Smooth muscle cell (in vitro differentiated cells): ENCODE data around the gene NUP133. TPM values are rescaled to one million over a fixed set of nuclear protein-coding genes. Genes with fewer than 3 reads are reported as not detected.

ENCODE experiments used
- DNase-seq: peaks from one replicate; lab custom pipeline; 2025; ENCODE audit not compliant: unreplicated experiment; lab: John Stamatoyannopoulos, UW
- H2AFZ ChIP-seq: fragments of 200-600 bp; sonication (generic); 2 replicates; pipeline ENCODE4 v1.6.0; 2016; ENCODE audit warnings: antibody characterized with exemption, low read depth, mild to moderate bottlenecking
- H3F3A ChIP-seq: fragments of 200-600 bp; sonication (generic); 2 replicates; pipeline ENCODE4 v1.6.0; 2017; ENCODE audit warnings: antibody characterized with exemption, low read depth
- H3K27ac ChIP-seq: fragments of 200-600 bp; sonication (generic); 2 replicates; pipeline ENCODE4 v1.5.1; 2016; ENCODE audit warnings: low read depth, mild to moderate bottlenecking
- H3K27me3 ChIP-seq: fragments of 200-600 bp; sonication (generic); 2 replicates; pipeline ENCODE4 v1.6.1; 2016; ENCODE audit warnings: low read depth, mild to moderate bottlenecking
- H3K36me3 ChIP-seq: fragments of 200-600 bp; sonication (generic); 2 replicates; pipeline ENCODE4 v1.5.1; 2016; ENCODE audit warnings: low read depth
- H3K4me1 ChIP-seq: fragments of 200-600 bp; sonication (generic); 2 replicates; pipeline ENCODE4 v1.5.1; 2016; ENCODE audit warnings: low read depth
- H3K4me2 ChIP-seq: fragments of 200-600 bp; sonication (generic); 2 replicates; pipeline ENCODE4 v1.6.0; 2016; ENCODE audit warnings: mild to moderate bottlenecking
- H3K4me3 ChIP-seq: fragments of 200-600 bp; sonication (generic); 2 replicates; pipeline ENCODE4 v1.5.1; 2016; ENCODE audit warnings: mild to moderate bottlenecking
- H3K79me2 ChIP-seq: fragments of 200-600 bp; sonication (generic); 2 replicates; pipeline ENCODE4 v1.6.0; 2016; ENCODE audit warnings: low read depth, mild to moderate bottlenecking
- H3K9ac ChIP-seq: fragments of 200-600 bp; sonication (generic); 2 replicates; pipeline ENCODE4 v1.6.0; 2016; ENCODE audit warnings: low read depth
- H3K9me3 ChIP-seq: fragments of 200-600 bp; sonication (generic); replicated peaks from 2 replicates; pipeline ENCODE4 v1.5.1; 2016; ENCODE audit warnings: low read depth
- H4K20me1 ChIP-seq: fragments of 200-600 bp; sonication (generic); 2 replicates; pipeline ENCODE4 v1.6.0; 2016; ENCODE audit warnings: low read depth
- WGBS: methylation state at CpG from one replicate; pipeline ENCODE4 v1.1.7; 2016; ENCODE audit warnings: low lambda C conversion rate; 5-methylcytosine and 5-hydroxymethylcytosine counted together
- polyA plus RNA-seq: library from polyadenylated mRNA; unstranded; fragments of >200 nt; fragmentation: Nextera tagmentation; extraction: Ambion mirVana; gene quantifications from 2 replicates; pipeline ENCODE4 v1.2.1, GENCODE V29; 2016
- total RNA-seq: library from RNA; depleted of rRNA; stranded (reverse); fragments of >200 nt; gene quantifications from 2 replicates; pipeline ENCODE4 v1.2.3, GENCODE V29; 2014
- TF ChIP-seq, protein P1 (sequence below): fragments of 200-600 bp; sonication (generic); IDR thresholded peaks from 2 replicates; pipeline ENCODE4 v1.5.1; 2017; ENCODE audit warnings: borderline replicate concordance, mild to moderate bottlenecking, antibody characterized with exemption; ENCODE audit not compliant: insufficient read depth, poor library complexity, severe bottlenecking

NUP133 gene
- total and polyA plus RNA-seq, 2 experiments from 2014 or later = 15.5 to 40.0 TPM

DNA sequence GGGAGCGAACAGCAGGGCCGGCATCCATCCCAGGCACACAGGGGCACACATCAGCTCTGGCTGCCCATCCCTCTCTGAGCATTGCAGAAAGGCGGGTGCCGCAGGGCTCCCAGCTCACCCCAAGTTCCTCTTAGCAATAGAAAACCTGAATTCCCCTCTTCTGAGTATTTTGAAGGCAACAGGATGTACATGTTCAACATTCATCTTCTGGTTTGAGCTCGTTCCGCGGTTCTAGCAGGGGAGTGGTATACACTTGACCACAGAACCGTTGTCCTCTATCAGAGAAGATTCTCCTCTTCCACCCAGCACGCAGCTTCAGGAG lies 97.8 kb downstream of the NUP133 start:
- no peaks in the 10 kb centered on the region for H3K9me3 ChIP-seq
- H4K20me1 ChIP-seq = no peaks in the 10 kb centered on the region
- no peaks in the 10 kb centered on the region for H3K36me3 ChIP-seq
- 64% methylated on average over 9 of the region's 9 CpGs for WGBS
- H2AFZ ChIP-seq = no peak overlapping the region
- no peak for DNase-seq
- no peaks in the 10 kb centered on the region for H3K79me2 ChIP-seq
- no peak overlapping the region for H3K9ac ChIP-seq
- no peak overlapping the region for H3K4me3 ChIP-seq
- H3K4me2 ChIP-seq = peak overlapping the region; percentile 60
- no peak overlapping the region for H3K27ac ChIP-seq
- H3K4me1 ChIP-seq = peaks cover 24% of the 10 kb centered on the region
- TF ChIP-seq, protein P1, sequence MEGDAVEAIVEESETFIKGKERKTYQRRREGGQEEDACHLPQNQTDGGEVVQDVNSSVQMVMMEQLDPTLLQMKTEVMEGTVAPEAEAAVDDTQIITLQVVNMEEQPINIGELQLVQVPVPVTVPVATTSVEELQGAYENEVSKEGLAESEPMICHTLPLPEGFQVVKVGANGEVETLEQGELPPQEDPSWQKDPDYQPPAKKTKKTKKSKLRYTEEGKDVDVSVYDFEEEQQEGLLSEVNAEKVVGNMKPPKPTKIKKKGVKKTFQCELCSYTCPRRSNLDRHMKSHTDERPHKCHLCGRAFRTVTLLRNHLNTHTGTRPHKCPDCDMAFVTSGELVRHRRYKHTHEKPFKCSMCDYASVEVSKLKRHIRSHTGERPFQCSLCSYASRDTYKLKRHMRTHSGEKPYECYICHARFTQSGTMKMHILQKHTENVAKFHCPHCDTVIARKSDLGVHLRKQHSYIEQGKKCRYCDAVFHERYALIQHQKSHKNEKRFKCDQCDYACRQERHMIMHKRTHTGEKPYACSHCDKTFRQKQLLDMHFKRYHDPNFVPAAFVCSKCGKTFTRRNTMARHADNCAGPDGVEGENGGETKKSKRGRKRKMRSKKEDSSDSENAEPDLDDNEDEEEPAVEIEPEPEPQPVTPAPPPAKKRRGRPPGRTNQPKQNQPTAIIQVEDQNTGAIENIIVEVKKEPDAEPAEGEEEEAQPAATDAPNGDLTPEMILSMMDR = no peak
- H3K27me3 ChIP-seq = no peaks in the 10 kb centered on the region
- H3F3A ChIP-seq = peaks cover 8% of the 10 kb centered on the region

GRCh38 chr1:229409616-229410369 lies 98.3 kb downstream of the NUP133 start:
- H3K79me2 ChIP-seq = no peaks in the 10 kb centered on the region
- TF ChIP-seq, protein P1 = no peak
- no peaks in the 10 kb centered on the region for H3K27me3 ChIP-seq
- H4K20me1 ChIP-seq = no peaks in the 10 kb centered on the region
- 66% methylated on average over 16 of the region's 18 CpGs for WGBS
- no peak overlapping the region for H3K9ac ChIP-seq
- no peak for DNase-seq
- H3K4me3 ChIP-seq = no peak overlapping the region
- no peak overlapping the region for H3K27ac ChIP-seq
- H3F3A ChIP-seq = peaks cover 8% of the 10 kb centered on the region
- H3K9me3 ChIP-seq = no peaks in the 10 kb centered on the region
- H2AFZ ChIP-seq = no peak overlapping the region
- peaks cover 24% of the 10 kb centered on the region for H3K4me1 ChIP-seq
- peak overlapping the region; percentile 60 for H3K4me2 ChIP-seq
- H3K36me3 ChIP-seq = no peaks in the 10 kb centered on the region

DNA sequence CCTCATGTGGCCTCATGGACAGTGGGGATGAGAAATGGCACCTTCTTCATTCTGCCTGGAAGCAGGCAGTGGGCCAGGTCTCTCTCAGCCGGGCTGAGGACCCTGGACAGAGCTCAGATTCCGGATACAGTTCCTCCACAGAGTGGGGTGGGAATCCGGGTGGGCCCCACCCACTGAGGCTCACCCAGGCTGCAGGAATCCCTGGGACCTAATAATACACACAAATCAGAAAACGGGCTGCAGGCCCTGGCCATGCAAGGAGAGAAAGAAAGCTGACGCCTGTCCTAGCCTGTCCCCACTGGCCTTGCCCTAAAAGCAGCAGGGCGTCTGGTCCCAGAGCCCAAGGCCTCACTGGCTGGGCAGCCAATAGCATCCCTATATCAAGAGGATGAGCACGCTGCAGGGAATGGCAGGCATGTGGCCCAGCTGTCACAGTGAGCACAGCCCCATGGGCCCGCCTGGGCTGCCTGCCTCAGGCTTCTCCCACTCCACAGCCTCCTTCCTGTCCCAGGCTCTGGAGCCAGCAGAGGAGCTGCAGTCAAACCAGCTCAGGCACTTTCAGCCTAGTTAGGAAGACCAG lies 99.6 kb downstream of the NUP133 start:
- H2AFZ ChIP-seq = no peak overlapping the region
- H3F3A ChIP-seq = peaks cover 8% of the 10 kb centered on the region
- peak; percentile 72 for DNase-seq
- no peaks in the 10 kb centered on the region for H4K20me1 ChIP-seq
- H3K79me2 ChIP-seq = no peaks in the 10 kb centered on the region
- peak overlapping the region; percentile 12 for H3K27ac ChIP-seq
- no peaks in the 10 kb centered on the region for H3K36me3 ChIP-seq
- TF ChIP-seq, protein P1 = no peak
- WGBS = 12% methylated on average over 8 of the region's 8 CpGs
- H3K9ac ChIP-seq = no peak overlapping the region
- H3K27me3 ChIP-seq = no peaks in the 10 kb centered on the region
- H3K4me1 ChIP-seq = peaks cover 24% of the 10 kb centered on the region
- no peak overlapping the region for H3K4me3 ChIP-seq
- H3K9me3 ChIP-seq = no peaks in the 10 kb centered on the region
- H3K4me2 ChIP-seq = peak overlapping the region; percentile 84
